ENCODE results near the gene ADAMTS5. TPM values are rescaled to one million over a fixed set of nuclear protein-coding genes. Genes with fewer than 3 reads are reported as not detected.

The ADAMTS5 gene
- total and polyA plus RNA-seq, 12 donors = 0.48 to 4.3 (median 1.3) TPM

- no peak overlapping the region for H3K27ac ChIP-seq
- no peak overlapping the region for H3K4me3 ChIP-seq
- H3K4me1 ChIP-seq (replicated peaks in 1 of 2) = no peaks in the 10 kb centered on the region
- H3K27me3 ChIP-seq = no peaks in the 10 kb centered on the region
- no peak for TF ChIP-seq POLR2A (IDR thresholded peaks at IDR 0.05)
- no peak for TF ChIP-seq CTCF (IDR thresholded peaks at IDR 0.05)
- no peaks in the 10 kb centered on the region for H3K9me3 ChIP-seq (replicated peaks in 1 of 3)
- intact Hi-C loops (cut with DNase I) = no loop called here
- WGBS, 4 donors = 44 to 54% (median 45%) methylated on average over 2 of the region's 2 CpGs
- no peak for DNase-seq
- H3K36me3 ChIP-seq (replicated peaks in 1 of 2) = no peaks in the 10 kb centered on the region
Observed at GRCh38 chr21:26948194-26948593, 18.7 kb downstream of the ADAMTS5 start.

GRCh38 chr21:26946744-26947446 lies 20.0 kb downstream of the ADAMTS5 start:
- no peak overlapping the region for H3K27ac ChIP-seq
- intact Hi-C loops (cut with DNase I) = no loop called here
- 54 to 66% (median 60%) methylated on average over 6 of the region's 6 CpGs for WGBS, 4 donors

GRCh38 chr21:26945916-26946675 lies 20.8 kb downstream of the ADAMTS5 start:
- Histone ChIP-seq H3K27me3 (no peaks in the 10 kb centered on the region), H3K27ac (no peak overlapping the region)
- TF ChIP-seq POLR2A (IDR thresholded peaks at IDR 0.05) (no peak), CTCF (IDR thresholded peaks at IDR 0.05) (no peak)

More at GRCh38 chr21:26946744-26947446, 20.0 kb downstream of the ADAMTS5 start:
- no peaks in the 10 kb centered on the region for H3K27me3 ChIP-seq
- DNase-seq = no peak
- no peaks in the 10 kb centered on the region for H3K4me1 ChIP-seq (replicated peaks in 1 of 2)
- no peak overlapping the region for H3K4me3 ChIP-seq
- no peaks in the 10 kb centered on the region for H3K9me3 ChIP-seq (replicated peaks in 1 of 3)
- no peaks in the 10 kb centered on the region for H3K36me3 ChIP-seq (replicated peaks in 1 of 2)
- no peak for TF ChIP-seq POLR2A (IDR thresholded peaks at IDR 0.05)
- no peak for TF ChIP-seq CTCF (IDR thresholded peaks at IDR 0.05)

GRCh38 chr21:26943921-26944320 lies 23.0 kb downstream of the ADAMTS5 start:
- TF ChIP-seq CTCF (IDR thresholded peaks at IDR 0.05) (no peak), POLR2A (IDR thresholded peaks at IDR 0.05) (no peak)
- no peak for DNase-seq
- Histone ChIP-seq H3K27me3 (no peaks in the 10 kb centered on the region), H3K27ac (no peak overlapping the region), H3K4me1 (replicated peaks in 1 of 2) (no peaks in the 10 kb centered on the region), H3K9me3 (replicated peaks in 1 of 3) (peaks cover 0 to 6% (median 0%) of the 10 kb centered on the region in 3 donors), H3K36me3 (replicated peaks in 1 of 2) (no peaks in the 10 kb centered on the region), H3K4me3 (no peak overlapping the region)
- WGBS, 4 donors = 61 to 74% (median 67%) methylated on average over 2 of the region's 2 CpGs
- intact Hi-C loops (cut with DNase I) = no loop called here

More at GRCh38 chr21:26945916-26946675, 20.8 kb downstream of the ADAMTS5 start:
- 48 to 65% (median 54%) methylated on average over 13 of the region's 13 CpGs for WGBS, 4 donors
- DNase-seq = peak in 1 of 7 donors; percentile 19
- no peaks in the 10 kb centered on the region for H3K4me1 ChIP-seq (replicated peaks in 1 of 2)
- intact Hi-C loops (cut with DNase I) = no loop called here
- peaks cover 0 to 1% (median 0%) of the 10 kb centered on the region in 3 donors for H3K9me3 ChIP-seq (replicated peaks in 1 of 3)
- H3K36me3 ChIP-seq (replicated peaks in 1 of 2) = no peaks in the 10 kb centered on the region
- H3K4me3 ChIP-seq = no peak overlapping the region
